ENCODE data around the gene MCC.

The MCC gene

GRCh38 chr5:113235884-113236283 lies 252.4 kb downstream of the MCC start:
- no peak overlapping the region for H3K4me3 ChIP-seq (replicated peaks; ENCODE audit: low read depth, low read length)
- DNase-seq (ENCODE audit: low read depth), result no peak
- no peak for TF ChIP-seq CTCF (IDR thresholded peaks at IDR 0.05; ENCODE audit: low read length, missing control alignments)

- no peak for DNase-seq (ENCODE audit: low read depth)
- H3K4me3 ChIP-seq (replicated peaks; ENCODE audit: low read depth, low read length), result no peak overlapping the region
- TF ChIP-seq CTCF (IDR thresholded peaks at IDR 0.05; ENCODE audit: low read length, missing control alignments), result no peak
These were observed 253.7 kb downstream of the MCC start for GRCh38 chr5:113234546-113234945.

GRCh38 chr5:113233606-113234005 lies 254.6 kb downstream of the MCC start:
- TF ChIP-seq CTCF (IDR thresholded peaks at IDR 0.05; ENCODE audit: low read length, missing control alignments), result no peak
- no peak overlapping the region for H3K4me3 ChIP-seq (replicated peaks; ENCODE audit: low read depth, low read length)
- DNase-seq (ENCODE audit: low read depth), result no peak

GRCh38 chr5:113232667-113233066 lies 255.6 kb downstream of the MCC start:
- no peak for TF ChIP-seq CTCF (IDR thresholded peaks at IDR 0.05; ENCODE audit: low read length, missing control alignments)
- no peak overlapping the region for H3K4me3 ChIP-seq (replicated peaks; ENCODE audit: low read depth, low read length)
- DNase-seq (ENCODE audit: low read depth), result no peak

GRCh38 chr5:113232221-113232620 lies 256.0 kb downstream of the MCC start:
- no peak for DNase-seq (ENCODE audit: low read depth)
- H3K4me3 ChIP-seq (replicated peaks; ENCODE audit: low read depth, low read length), result no peak overlapping the region
- no peak for TF ChIP-seq CTCF (IDR thresholded peaks at IDR 0.05; ENCODE audit: low read length, missing control alignments)

GRCh38 chr5:113231653-113232000 lies 256.6 kb downstream of the MCC start:
- no peak for TF ChIP-seq CTCF (IDR thresholded peaks at IDR 0.05; ENCODE audit: low read length, missing control alignments)
- DNase-seq (ENCODE audit: low read depth), result no peak
- H3K4me3 ChIP-seq (replicated peaks; ENCODE audit: low read depth, low read length), result no peak overlapping the region

- no peak for DNase-seq (ENCODE audit: low read depth)
- no peak overlapping the region for H3K4me3 ChIP-seq (replicated peaks; ENCODE audit: low read depth, low read length)
- no peak for TF ChIP-seq CTCF (IDR thresholded peaks at IDR 0.05; ENCODE audit: low read length, missing control alignments)
These were observed 257.3 kb downstream of the MCC start for GRCh38 chr5:113230711-113231652.
